ENCODE measurements around the gene L1CAM.

The L1CAM gene

GRCh38 chrX:153885968-153886903, at the start of gene L1CAM:
TSS of gene L1CAM (minus strand) at chrX:153886173. CDS start at chrX:153875836, 10,337 bp downstream.
- DNase-seq = no peak

GRCh38 chrX:153935326-153935851, 49.4 kb upstream of the L1CAM start:
- no peak for DNase-seq

GRCh38 chrX:153934762-153935325, 48.9 kb upstream of the L1CAM start, which contains the start of gene NAA10:
TSS of gene NAA10 (minus strand) at chrX:153935037. CDS start at chrX:153934904, 133 bp downstream.
- peak; percentile 38 to 71 for DNase-seq

- DNase-seq = no peak
Observed at GRCh38 chrX:153934148-153934761, 48.3 kb upstream of the L1CAM start.

- no peak for DNase-seq
Observed at GRCh38 chrX:153933748-153934147, 47.8 kb upstream of the L1CAM start.

- DNase-seq = no peak
Observed at GRCh38 chrX:153932220-153932915, 46.4 kb upstream of the L1CAM start.

GRCh38 chrX:153931748-153932147, 45.8 kb upstream of the L1CAM start:
- no peak for DNase-seq

GRCh38 chrX:153931151-153931550, 45.2 kb upstream of the L1CAM start:
- no peak for DNase-seq

GRCh38 chrX:153930011-153930910, 44.3 kb upstream of the L1CAM start:
- DNase-seq = no peak

GRCh38 chrX:153929576-153929975, 43.6 kb upstream of the L1CAM start:
- DNase-seq = no peak

- DNase-seq = no peak
Observed at GRCh38 chrX:153928846-153929245, 42.9 kb upstream of the L1CAM start.

- peak; percentile 88 to 93 for DNase-seq
Observed at GRCh38 chrX:153927922-153928760, 42.2 kb upstream of the L1CAM start.

GRCh38 chrX:153927672-153927921, 41.6 kb upstream of the L1CAM start:
- no peak for DNase-seq

- DNase-seq = peak; percentile 30 to 65
Observed at GRCh38 chrX:153926858-153927671, 41.1 kb upstream of the L1CAM start.

- DNase-seq = peak in 1 of 2 experiments; percentile 40
Observed at GRCh38 chrX:153926552-153926857, 40.5 kb upstream of the L1CAM start.

GRCh38 chrX:153925739-153926551, 40.0 kb upstream of the L1CAM start, which contains the start of gene ARHGAP4:
TSS of gene ARHGAP4 (minus strand) at chrX:153926264. CDS start at chrX:153926202, 62 bp downstream.
- DNase-seq = no peak

- no peak for DNase-seq
Observed at GRCh38 chrX:153925387-153925738, 39.4 kb upstream of the L1CAM start.

GRCh38 chrX:153924149-153924861, 38.3 kb upstream of the L1CAM start:
- peak; percentile 12 to 45 for DNase-seq

Measured in NCI-H2081 (cell line).